Mucosa of descending colon (tissue), 3 donors: ENCODE data around the gene TMEM178B. TPM values are rescaled to one million over a fixed set of nuclear protein-coding genes. Genes with fewer than 3 reads are reported as not detected.
"Not testable (repeated sequence)": the region's sequence is repeated elsewhere in the genome, so short reads cannot be mapped to it uniquely, and the experiment has no call there.

Experiments
- ATAC-seq: fragments of 200-7000 bp; cut with Tn5 transposase; one replicate; pipeline ENCODE4 v1.9.1; 2020; ENCODE audit warnings: mild to moderate bottlenecking, moderate library complexity
- DNase-seq, 3 donors: peaks; one replicate each; pipeline ENCODE4 v3.0.0-alpha.2; 2020
- H3K36me3 ChIP-seq: fragments of 200-600 bp; one replicate; pipeline ENCODE4 v1.8.0; 2021; ENCODE audit warnings: low read depth, mild to moderate bottlenecking
- H3K4me1 ChIP-seq: fragments of 200-600 bp; one replicate; pipeline ENCODE4 v1.8.0; 2021; ENCODE audit warnings: low read depth, mild to moderate bottlenecking
- H3K4me3 ChIP-seq: fragments of 200-600 bp; one replicate; pipeline ENCODE4 v1.8.0; 2021; ENCODE audit warnings: mild to moderate bottlenecking
- H3K9me3 ChIP-seq: fragments of 200-600 bp; one replicate; pipeline ENCODE4 v1.8.0; 2021; ENCODE audit warnings: mild to moderate bottlenecking
- CTCF ChIP-seq: fragments of 200-600 bp; IDR thresholded peaks from one replicate; pipeline ENCODE4 v1.8.0; 2022; ENCODE audit warnings: antibody characterized with exemption, mild to moderate bottlenecking
- intact Hi-C, 2 donors: fragments of 100-400 bp; cut with DNase I in 1 of 2; cut with micrococcal nuclease in 1 of 2; formaldehyde crosslinking; loops; one replicate each; pipeline versions ENCODE4 v1.11.0 to v1.11.1; 2022; cut with DNase I, micrococcal nuclease
- total RNA-seq, 3 donors: library from RNA; stranded (reverse); fragmentation: NEBNext Ultra II Directional in 2 of 3; extraction: Animal tissue kit (Norgen Biotek cat#: 25700) in 2 of 3; gene quantifications; one replicate each; pipeline versions ENCODE4 v1.2.1 to v1.2.4, GENCODE V29; 2021 to 2023
- donor health status: DM: no; HTN: no; CAD: no; lungs with moderate emphysema.
- donor health status: DM: no; HTN: no; CAD: no.
- donor health status: DM: no; HTN: yes; CAD: no.

Gene TMEM178B
- total RNA-seq, 3 donors from 2014 or later, result 0.22 to 2.0 (median 0.32) TPM

DNA sequence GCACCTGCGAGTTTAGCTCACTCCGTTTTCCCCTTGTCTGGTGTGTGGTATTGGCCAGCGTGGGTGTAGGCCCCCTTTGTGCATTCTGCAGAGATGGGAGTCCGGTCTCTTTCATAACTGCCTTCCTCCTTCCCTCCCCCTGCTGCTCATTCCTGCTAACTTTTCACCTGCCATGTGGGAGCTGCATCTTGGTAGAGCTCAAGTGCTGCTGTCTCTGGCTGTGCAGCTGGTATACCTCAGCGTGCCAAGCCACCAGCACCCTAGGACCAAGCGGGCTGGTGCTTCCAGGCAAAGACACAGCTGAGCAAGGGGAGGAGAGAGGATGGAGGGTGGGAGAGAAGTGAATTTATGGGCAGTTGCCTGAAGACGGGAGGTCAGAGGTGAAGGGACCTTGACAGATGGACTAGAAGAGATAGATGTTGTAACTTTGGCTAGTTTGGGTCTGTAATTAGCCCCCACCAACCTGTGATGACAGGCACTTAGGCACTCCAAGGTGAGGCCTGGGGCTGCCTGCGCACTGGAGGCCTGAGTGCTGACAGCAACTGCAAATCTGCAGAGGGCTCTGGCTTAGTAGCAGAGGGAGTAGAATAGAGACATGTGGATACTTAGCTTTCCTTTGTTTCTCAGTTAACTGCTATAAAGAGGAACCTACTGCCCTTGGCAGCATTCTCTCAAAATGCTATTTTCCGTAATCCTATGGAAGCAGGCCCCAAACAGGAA lies 328.6 kb downstream of the TMEM178B start:
- intact Hi-C loops, result no loop called here
- H3K9me3 ChIP-seq, result no peaks in the 10 kb centered on the region

DNA sequence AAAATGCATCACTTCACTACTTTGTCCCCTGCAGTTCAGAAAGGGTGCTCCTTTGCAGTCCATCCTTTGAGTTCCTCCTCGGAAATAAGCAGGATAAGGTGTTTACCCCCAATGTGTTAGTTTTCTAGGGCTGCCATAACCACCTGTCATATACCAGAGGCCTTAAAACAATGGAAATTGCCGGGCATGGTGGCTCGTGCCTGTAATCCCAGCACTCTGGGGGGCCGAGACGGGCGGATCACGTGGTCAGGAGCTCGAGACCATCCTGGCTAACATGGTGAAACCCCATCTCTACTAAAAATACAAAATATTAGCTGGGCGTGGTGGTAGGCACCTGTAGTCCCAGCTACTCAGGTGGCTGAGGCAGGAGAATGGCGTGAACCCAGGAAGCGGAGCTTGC lies 330.0 kb downstream of the TMEM178B start:
- ATAC-seq, DNase-seq, intact Hi-C loops, H3K9me3 ChIP-seq, H3K4me3 ChIP-seq, H3K36me3 ChIP-seq, H3K4me1 ChIP-seq: not testable (repeated sequence)

More for the DNA sequence above, 328.6 kb downstream of the TMEM178B start:
- no peak overlapping the region for H3K4me3 ChIP-seq
- DNase-seq (no peak), ATAC-seq (no peak)
- no peaks in the 10 kb centered on the region for H3K36me3 ChIP-seq
- TF ChIP-seq CTCF, result no peak
- H3K4me1 ChIP-seq, result no peaks in the 10 kb centered on the region

- TF ChIP-seq CTCF, result no peak
These were observed 332.5 kb downstream of the TMEM178B start for GRCh38 chr7:141406347-141406746.

GRCh38 chr7:141407893-141408292 lies 334.0 kb downstream of the TMEM178B start:
- Histone ChIP-seq H3K36me3 (no peaks in the 10 kb centered on the region), H3K9me3 (no peaks in the 10 kb centered on the region), H3K4me1 (no peaks in the 10 kb centered on the region), H3K4me3 (no peak overlapping the region)
- intact Hi-C loops, result no loop called here
- DNase-seq (no peak), ATAC-seq (no peak)
- TF ChIP-seq CTCF, result no peak

More at GRCh38 chr7:141406347-141406746, 332.5 kb downstream of the TMEM178B start:
- Histone ChIP-seq H3K36me3 (no peaks in the 10 kb centered on the region), H3K9me3 (no peaks in the 10 kb centered on the region), H3K4me3 (no peak overlapping the region), H3K4me1 (no peaks in the 10 kb centered on the region)
- DNase-seq (no peak), ATAC-seq (no peak)
- intact Hi-C loops, result no loop called here

- DNase-seq (no peak), ATAC-seq (no peak)
- no peaks in the 10 kb centered on the region for H3K9me3 ChIP-seq
- intact Hi-C loops, result no loop called here
- no peak for TF ChIP-seq CTCF
- H3K4me3 ChIP-seq, result no peak overlapping the region
- H3K4me1 ChIP-seq, result no peaks in the 10 kb centered on the region
- no peaks in the 10 kb centered on the region for H3K36me3 ChIP-seq
These were observed 334.6 kb downstream of the TMEM178B start for GRCh38 chr7:141408440-141408839.

GRCh38 chr7:141409219-141409618 lies 335.4 kb downstream of the TMEM178B start:
- Histone ChIP-seq H3K36me3 (no peaks in the 10 kb centered on the region), H3K4me3 (no peak overlapping the region), H3K4me1 (no peaks in the 10 kb centered on the region), H3K9me3 (no peaks in the 10 kb centered on the region)
- DNase-seq (no peak), ATAC-seq (no peak)
- intact Hi-C loops, result no loop called here
- TF ChIP-seq CTCF, result no peak
